GM18498 (cell line): ENCODE data around the gene CRHBP.
"Not testable (repeated sequence)": the region's sequence is repeated elsewhere in the genome, so short reads cannot be mapped to it uniquely, and the experiment has no call there.

ENCODE experiments used
- ATAC-seq: cut with Tn5 transposase; IDR thresholded peaks from one replicate; pipeline ENCODE4 v1.9.1; 2021; ENCODE audit warnings: mild to moderate bottlenecking, moderate library complexity; ENCODE audit not compliant: unreplicated experiment

Gene CRHBP

GRCh38 chr5:76958991-76959767 is 6.3 kb downstream of the CRHBP start:
- no peak for ATAC-seq

DNA sequence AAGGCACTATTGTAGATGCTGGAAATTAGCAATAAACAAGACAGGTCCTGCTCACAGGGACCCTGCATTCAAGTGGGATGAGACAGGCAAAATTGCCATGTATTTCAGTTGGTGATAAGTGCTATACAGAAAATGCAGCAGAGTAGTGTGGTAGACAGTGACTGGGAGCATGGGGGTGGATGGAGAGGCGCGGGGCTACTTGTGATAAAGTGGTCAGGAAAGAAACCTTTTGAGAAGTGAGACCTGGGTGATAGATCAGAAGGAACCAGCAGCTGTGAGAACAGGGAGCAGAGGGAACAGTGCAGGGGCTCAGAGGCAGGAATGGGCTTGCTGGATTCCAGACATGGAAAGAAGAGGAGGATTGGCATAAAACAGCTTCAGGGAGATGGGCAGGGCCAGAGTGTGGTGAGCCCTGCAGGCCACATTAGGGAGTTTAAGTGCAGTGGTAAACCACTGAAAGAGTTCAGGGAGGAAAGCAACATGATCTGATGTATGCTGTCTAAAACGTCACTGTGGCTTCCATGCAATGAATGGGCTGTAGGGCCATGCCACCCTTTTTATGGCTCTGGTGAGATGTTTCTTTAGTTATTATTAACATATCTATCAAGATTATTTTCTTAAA is 7.3 kb downstream of the CRHBP start:
- peak; percentile 90 for ATAC-seq

DNA sequence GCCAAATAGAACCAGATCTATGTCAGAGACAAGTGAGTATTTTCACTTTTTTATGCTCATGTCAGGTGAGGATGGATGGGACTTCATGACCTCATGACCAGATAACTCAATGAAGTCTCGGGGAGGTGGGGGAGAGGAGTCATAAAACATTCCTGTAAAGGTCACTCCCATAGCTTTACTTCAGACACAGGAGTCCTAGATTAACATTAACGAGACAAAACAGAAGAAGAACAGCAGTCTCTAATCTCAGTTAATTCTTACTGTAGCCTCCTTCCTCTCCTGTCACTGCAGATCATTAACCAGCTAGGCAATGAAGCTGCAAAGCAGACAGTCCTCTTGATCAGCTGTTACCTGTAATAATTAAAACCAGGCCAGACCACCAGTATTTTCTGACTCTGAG is 11.2 kb downstream of the CRHBP start:
- ATAC-seq = no peak

DNA sequence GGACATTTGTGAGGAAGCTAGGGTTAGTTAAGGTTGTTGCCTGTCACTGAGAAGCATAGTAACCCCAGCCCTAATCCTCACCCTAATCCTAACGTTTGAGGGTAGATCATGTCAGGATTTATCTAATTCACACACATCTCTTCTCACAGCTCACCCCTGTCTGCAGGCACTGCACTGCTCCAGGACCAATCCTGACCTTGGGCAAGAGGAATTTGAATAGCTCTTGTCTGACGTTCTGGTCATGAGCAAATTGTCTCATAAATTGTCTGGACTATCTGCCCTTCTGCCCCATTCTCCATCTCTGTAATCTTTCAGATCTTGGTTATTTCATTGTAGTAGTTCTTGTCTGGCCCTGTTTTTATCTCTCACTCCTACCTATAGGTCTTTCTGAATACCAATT is 18.7 kb downstream of the CRHBP start:
- no peak for ATAC-seq

DNA sequence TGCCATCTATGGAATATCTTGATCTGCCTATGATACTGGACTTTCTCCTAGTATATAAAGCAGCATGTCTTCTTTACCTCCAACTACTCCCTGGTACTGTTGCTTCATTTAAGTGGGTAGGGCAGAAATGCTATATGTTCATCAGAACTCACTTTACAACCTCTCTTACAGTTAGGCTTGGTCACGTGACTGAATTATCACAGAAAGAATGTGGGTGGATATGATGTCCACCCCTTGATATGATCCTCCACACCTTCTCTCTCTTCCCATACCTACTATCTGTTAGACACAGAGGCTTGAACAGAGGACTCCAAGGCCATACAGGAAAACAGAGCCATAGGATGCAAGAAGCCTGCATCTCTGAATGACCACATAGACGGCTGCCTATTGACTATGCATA is 19.8 kb downstream of the CRHBP start:
- ATAC-seq = no peak

DNA sequence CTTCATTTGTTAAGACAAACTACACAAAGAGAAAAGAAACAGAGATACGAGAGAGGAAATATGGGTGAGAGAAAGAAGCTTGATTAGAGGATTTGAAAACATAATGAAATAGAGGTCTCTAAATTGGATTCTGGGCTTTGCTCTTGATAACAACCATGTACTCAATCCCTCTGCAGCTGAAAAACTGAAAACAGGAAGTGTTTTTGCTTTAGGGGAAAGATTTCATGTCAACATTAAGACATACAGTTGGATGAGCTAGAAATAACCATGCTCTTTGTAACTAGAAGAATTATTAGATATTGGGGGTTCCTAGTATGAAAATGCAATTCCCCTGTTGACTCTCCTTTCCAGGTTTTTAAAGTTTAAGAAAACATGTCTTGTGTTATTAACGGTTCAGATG is 21.9 kb downstream of the CRHBP start:
- no peak for ATAC-seq

GRCh38 chr5:76978869-76979268 is 26.0 kb downstream of the CRHBP start:
- no peak for ATAC-seq

GRCh38 chr5:76980518-76981144 is 27.8 kb downstream of the CRHBP start:
- no peak for ATAC-seq

DNA sequence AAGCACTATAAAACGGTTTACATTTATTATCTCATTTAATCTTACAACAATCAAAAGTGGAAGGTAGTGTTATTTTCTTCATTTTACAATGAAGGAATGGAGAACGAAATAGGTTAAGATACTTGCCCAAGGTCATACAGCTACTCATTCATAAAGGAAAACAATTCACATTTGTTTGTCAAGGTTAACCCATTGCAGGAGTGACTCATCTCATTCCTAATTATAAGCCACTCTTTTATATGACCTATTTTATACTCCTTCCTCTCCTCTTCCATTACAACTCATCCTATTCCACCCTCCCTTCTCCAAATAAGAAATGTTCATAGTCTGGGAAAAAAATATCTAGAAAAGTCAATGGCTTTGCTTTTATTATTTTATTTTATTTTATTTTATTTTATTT is 29.6 kb downstream of the CRHBP start:
- ATAC-seq = no peak

GRCh38 chr5:76983468-76983867 is 30.6 kb downstream of the CRHBP start:
- ATAC-seq = no peak

DNA sequence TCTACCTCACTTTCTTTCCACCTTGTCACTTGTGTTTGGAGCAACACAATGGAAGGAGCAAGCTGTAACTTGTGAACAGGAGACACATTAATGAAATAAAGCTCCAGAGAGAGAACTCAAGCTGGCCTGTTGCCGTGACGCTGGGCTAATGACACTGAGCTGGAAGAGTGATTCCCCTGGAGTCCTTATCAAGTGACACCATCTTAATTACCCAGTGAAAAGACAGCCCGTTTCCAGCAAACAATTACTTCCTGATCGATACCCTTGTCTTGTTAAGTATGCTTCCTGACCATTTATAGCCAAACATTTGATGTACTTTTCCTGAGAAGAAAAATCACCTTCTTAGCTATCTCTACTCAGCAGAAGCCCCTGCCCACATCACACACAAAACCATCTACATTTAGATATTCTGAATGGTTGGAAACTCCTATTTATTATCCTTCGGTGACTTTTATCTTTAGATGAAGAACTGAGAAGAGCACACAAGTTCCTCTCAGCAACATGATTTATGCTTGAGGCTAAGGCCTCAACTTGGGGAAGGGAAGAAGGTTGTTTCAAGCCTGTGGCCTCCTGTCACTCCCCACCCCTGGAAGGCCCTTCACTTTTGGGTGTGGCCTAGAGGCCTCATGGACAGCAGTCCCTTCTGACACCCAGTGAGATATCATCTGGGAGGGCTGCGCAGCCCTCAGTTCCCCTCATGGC is 34.1 kb downstream of the CRHBP start:
- no peak for ATAC-seq

DNA sequence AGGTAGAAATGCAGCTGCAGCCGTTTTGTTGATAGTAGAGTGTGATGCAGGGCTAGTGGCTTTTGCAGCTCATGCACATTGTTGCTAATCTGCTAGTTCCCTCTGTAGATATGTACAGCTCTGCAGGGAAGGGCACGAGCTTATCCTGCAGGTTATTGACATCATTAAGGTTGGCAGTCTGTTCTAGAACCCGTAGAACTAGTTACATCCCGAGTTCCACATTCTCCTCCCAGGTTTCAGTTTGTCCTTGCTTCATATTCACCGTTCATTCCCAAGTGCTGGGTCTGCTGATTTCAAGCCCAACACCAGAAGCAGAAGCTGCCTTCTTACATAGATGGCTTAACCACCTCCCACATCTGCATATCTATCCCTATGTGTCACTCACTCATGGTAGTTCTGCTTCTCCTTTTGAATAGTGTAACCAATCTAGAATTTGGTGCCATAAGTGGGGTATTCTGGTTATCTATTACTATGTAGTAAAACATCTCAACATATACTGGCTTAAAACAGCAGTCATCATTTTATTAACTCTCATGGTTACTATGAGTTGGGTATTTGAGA is 38.1 kb downstream of the CRHBP start:
- no peak for ATAC-seq

- not testable (repeated sequence) for ATAC-seq
These were observed 40.6 kb downstream of the CRHBP start for GRCh38 chr5:76993436-76993835.

GRCh38 chr5:76994337-76994736 is 41.5 kb downstream of the CRHBP start:
- no peak for ATAC-seq

- ATAC-seq = not testable (repeated sequence)
These were observed 45.4 kb downstream of the CRHBP start for GRCh38 chr5:76998251-76998650.

- ATAC-seq = no peak
These were observed 46.6 kb downstream of the CRHBP start for GRCh38 chr5:76999451-76999850.

DNA sequence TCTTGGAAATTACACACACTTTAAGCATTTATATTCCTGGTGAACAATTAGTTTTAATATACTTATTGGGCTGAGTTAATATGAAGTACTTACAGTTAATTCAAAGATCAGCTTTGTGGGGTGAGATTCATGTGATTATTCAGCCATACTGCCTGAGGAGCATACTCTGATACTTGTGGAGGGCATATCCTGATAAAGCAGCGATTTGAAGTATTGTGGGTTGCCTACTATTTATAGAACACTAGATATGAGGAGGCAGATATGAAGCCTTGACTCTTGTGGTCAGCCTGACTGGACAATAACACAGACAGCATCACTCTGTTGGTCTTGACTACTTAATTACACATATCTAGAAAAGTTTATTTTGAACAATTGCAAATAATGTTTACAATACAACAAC is 50.4 kb downstream of the CRHBP start:
- no peak for ATAC-seq

- no peak for ATAC-seq
These were observed 53.3 kb downstream of the CRHBP start for GRCh38 chr5:77006124-77006523.

DNA sequence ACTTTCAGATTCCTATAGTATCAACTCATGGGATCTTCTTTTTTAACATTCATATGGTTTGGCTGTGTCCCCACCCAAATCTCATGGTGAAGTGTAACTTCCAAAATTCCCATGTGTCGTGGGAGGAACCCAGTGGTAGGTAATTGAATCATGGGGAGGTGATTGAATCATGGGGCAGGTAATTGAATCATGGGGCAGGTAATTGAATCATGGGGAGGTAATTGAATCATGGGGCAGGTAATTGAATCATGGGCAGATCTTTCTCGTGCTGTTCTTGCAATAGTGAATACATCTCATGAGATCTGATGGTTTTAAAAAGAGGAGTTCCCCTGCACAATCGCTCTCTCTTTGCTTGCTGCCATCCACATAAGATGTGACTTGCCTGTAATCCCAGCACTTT is 55.6 kb downstream of the CRHBP start:
- ATAC-seq = no peak

GRCh38 chr5:77010243-77010642 is 57.4 kb downstream of the CRHBP start:
- ATAC-seq = no peak

DNA sequence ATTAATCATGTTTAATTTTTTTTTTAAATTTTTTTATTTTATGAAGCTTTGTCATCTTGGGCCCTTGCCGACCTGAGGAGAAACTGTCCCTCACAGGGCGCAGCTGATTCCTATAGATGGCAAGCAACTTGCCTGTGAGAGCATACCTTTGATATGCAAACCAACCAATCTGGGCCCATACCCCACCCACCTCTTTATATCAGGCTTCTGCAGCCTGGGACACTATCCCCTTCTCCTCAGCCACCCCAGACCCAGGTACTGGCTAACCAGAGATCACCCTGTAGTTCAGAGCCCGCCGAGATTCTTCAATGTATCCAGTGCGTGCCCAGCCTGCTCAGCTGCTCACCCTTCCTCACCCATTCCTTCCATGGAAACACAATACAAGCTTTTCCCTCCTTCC is 58.7 kb downstream of the CRHBP start:
- ATAC-seq = no peak
